A549 treated with RU486 at 1 μM for 4 hours (cell line): Measurements from ENCODE around the gene MAP3K8. TPM values are rescaled to one million over a fixed set of nuclear protein-coding genes. Genes with fewer than 3 reads are reported as not detected.

Experiments
- total RNA-seq: library from RNA; stranded (reverse); fragments of 200-300 nt; extraction: Qiagen RNA extraction; gene quantifications from 5 replicates; pipeline ENCODE4 v1.2.3, GENCODE V29; 2022; ENCODE audit warnings: low read depth

MAP3K8 gene
- 15.7 to 20.7 TPM (median 19.1 TPM) in 5 replicates for total RNA-seq

DNA sequence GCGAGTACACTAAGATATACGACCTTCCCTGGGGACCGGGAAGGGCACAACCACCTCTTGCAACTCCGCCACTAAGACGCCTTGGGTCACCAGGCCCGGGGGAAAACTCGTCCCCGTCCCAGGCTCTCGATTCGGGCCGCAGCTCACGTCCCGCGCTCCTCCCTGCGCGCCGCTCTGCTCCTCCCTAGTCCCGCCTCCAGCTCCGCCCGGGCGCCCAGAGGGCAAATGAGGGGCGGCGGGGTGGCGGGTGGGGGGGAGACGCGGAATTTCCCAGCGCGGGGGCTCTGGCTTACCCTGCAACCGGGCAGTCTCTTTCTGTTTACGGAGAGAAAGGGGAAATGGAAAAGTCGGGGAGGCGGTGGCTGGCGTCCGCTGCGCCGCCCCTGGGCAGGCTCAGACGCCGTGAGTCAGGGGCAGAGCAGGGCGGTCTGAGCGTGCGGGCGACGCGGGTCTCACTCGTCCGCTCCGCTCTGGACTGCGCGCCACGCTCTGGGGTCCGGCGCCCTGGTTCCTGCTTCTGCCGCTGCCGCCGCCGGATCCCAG, at the start of gene MAP3K8:
Gene MAP3K8, plus strand, starts transcription at position 455 of the 543 bp plus-strand sequence. CDS start 4,755 bp downstream, outside the sequence.

Other genes with a start within 250 kb of the MAP3K8 start
- 21.4 to 27.4 TPM (median 25.0 TPM) in 5 replicates for gene MTPAP, start 84.9 kb upstream of the MAP3K8 start, total RNA-seq
- not detected in 5 replicates for gene LYZL2, start 195.6 kb downstream of the MAP3K8 start, total RNA-seq